CD1c-positive myeloid dendritic cell (primary cell): ENCODE measurements around the gene ECPAS.
"Not testable (repeated sequence)": the region's sequence is repeated elsewhere in the genome, so short reads cannot be mapped to it uniquely, and the experiment has no call there.

ENCODE experiments used
- DNase-seq: peaks from one replicate; pipeline ENCODE4 v3.0.0-alpha.2; 2016; ENCODE audit errors: extremely low spot score

ECPAS gene

DNA sequence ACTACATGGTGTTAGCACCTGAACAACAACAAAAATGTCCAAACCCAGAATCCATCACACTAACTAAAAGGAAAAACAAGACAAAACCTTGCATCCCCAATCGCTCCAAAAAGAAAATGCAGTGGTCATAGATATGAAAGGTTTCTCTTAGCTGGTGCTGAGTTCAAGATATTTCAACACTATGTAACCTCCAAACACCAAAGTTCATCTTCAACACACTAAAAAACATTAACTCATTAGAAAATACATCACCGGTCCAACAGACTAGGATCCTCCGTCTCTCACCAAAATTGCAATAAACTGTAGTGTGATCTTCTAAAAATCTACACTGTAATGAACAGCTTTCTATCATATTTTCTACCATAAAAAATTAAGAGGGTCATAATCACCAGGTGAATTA is 60.8 kb downstream of the ECPAS start:
- DNase-seq = no peak

DNA sequence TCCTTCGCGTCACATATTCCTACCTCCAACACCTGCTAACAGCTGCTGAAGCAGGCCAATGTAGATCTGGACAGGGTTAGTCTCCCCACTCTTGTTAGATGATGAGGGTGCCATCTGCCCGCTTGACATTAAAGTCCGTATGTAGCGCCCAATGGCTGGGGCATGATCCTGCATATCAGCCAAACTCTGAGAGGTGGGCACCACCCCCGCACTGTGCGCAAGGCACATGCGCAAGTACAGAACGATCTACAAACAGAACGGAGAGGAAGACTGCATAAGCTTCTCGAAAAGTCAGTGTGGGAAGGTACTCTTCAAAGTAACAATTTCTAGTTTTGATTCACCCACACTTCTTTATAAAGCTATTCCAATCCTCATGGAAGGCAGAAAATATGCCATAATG is 69.8 kb downstream of the ECPAS start:
- DNase-seq = no peak

DNA sequence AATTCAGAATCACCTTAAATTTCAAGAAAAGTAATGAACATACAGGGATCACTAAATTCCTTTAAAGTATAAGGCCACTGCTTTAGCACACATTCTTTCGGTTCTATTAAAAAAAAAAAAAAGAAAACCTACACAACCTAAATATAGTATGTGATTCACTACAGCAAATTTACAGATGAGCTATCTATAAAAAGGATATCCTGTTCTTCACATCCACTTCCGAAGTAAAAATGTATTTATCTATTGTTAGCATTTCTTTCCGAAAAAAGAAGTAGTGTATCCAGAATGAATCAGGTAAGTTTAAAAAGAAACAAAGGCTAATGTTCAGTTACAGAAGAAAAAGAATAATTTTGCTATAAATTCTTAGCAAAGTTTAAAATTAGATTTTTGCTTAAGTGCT is 70.2 kb downstream of the ECPAS start:
- DNase-seq = no peak

DNA sequence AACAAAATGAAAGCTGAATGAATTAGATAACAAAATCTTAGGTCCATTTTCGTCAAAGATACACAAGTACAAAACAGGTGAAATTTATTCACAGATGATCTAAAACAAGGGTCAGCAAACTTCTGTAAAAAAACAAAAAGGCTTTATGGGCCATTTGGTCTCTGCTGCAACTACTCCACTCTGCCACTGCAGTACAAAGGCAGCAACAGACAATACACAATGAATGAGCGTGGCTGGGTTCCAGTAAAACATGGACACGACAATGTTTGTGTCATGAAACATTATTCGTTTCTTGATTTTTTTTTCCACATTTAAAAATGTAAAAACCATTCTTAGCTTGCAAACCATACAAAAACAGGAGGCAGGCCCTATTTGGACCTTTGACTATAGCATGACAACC is 71.9 kb downstream of the ECPAS start:
- DNase-seq = no peak

GRCh38 chr9:111411266-111411665 is 72.9 kb downstream of the ECPAS start:
- no peak for DNase-seq

DNA sequence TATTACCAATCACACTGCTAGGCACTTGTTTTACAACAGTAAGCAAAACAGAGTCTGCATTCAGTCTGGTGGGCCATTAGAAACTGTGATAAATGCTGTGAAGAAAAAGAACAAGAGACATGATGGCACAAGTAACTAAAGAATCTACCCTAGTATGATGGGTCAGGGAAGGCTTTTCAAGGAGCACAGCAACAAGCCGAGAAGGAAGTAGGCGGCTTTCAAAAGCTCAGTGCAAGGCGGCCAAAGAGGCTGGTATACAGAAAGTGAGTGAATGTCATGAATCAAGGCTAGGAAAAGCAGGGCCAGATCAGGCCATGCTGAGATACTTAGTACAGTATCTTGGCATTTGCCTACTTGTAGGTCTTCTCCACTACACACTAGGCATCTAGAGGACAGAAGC is 76.4 kb downstream of the ECPAS start:
- DNase-seq = no peak

DNA sequence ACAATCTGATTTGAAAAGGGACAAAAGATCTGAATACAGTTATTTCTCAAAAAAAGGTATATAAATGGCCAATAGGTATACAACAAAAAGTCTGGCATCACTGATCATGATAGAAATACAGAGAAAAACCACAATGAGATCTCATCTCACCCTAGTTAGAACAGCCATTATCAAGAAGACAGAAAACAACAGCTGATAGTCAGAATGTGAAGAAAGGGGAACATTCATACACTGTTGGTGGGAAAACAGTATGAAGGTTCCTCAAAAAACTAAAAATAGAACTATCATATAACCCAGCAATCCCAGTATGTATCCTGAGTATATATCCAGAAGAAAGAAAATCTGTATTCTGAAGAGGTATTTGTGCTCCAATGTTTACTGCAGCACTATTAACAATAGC is 78.5 kb downstream of the ECPAS start:
- DNase-seq = no peak

DNA sequence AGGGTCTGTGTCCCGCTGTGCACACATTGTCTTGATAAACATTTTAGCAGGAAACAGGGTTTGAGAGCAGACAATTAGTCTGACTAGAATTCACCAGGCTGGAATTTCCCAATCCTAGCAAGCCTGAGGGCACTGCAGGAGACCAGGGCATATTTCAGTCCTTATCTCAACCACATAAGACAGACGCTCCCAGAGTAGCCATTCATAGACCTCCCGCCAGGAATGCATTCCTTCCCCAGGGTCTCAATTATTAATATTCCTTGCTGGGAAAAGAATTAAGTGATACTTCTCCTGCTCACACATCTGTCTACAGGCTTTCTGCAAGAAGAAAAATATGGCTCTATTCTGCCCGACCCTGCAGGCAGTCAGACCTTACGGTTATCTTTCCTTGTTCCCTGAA is 82.7 kb downstream of the ECPAS start:
- not testable (repeated sequence) for DNase-seq

GRCh38 chr9:111400564-111400898 is 83.7 kb downstream of the ECPAS start:
- no peak for DNase-seq

DNA sequence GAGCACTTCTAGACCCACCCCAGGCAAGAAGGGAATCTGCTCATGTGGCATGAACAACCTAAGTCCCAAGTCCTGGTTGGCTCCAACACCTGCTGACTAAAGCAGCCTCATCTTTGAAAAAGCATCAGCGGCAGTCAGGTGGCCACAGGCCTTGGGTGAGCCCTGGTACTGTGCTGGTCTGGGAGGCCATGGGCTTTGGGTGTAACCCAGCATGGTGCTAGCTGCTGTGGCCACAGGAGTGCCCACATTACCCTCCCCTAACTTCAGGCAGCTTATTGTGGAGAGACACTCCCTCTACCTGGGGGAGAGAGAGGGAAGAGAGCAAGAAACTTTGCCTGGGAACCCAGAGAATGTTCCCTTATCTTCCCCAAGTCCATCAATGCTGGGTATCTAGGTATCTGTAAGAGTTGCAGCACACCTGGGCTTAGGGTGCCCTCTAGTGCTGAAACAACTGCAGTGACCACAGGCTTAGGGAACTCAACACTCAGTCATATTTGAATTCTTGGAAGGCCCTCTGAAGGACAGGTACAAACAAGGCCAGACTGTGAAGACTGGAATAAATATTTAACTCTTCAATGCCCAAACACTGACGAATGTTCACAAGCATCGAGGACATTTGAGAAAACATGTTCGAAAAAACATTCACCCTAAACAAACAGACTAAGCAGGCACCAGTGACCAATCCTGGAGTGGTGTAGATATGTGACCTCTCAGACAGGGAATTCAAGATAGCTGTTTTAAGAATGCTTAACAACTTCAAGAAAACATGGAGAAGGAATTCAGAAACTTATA is 84.2 kb downstream of the ECPAS start:
- no peak for DNase-seq

DNA sequence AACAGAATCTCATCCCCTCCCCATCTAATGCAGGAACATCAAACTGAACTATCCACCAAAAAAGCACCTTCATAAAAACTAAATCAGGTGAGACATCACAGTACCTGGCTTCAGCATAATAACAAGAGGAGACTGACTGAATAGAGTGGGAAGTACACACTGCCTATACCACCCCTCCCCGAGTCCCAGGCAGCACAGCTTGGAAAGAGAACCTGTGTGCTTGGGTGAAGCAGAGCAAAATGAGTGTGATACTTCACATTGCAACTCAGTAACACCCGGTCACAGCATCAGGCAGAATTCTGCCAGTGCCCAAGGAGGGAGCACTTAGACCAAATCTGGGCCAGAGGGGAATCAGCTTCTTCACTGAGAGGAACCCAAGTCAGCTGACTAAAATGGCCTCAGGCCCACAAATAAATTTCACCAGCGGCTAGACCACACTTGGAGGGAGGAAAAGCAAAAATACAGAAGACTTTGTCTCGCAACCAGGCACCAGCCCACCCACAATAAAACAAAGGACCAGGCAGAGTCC is 84.9 kb downstream of the ECPAS start:
- no peak for DNase-seq

GRCh38 chr9:111393971-111394370 is 90.2 kb downstream of the ECPAS start:
- no peak for DNase-seq

DNA sequence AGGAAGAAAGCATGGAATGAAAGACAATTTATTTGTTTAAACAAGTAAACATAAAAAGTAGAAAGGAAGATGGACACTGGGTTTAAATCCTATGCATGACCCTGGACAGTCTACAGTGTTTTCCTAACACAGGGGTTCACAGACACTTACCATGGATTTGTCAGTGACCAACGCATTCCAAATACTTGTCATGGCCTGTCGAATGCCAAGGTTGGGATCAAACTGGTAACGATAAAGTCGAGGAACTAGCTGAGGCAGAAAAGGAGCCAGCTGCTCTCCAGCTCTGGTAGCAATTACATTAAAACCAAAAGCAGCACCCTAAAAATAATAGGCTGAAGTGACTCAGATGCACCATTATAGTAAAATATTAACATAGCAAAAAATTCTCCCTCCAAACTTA is 94.8 kb downstream of the ECPAS start:
- no peak for DNase-seq

DNA sequence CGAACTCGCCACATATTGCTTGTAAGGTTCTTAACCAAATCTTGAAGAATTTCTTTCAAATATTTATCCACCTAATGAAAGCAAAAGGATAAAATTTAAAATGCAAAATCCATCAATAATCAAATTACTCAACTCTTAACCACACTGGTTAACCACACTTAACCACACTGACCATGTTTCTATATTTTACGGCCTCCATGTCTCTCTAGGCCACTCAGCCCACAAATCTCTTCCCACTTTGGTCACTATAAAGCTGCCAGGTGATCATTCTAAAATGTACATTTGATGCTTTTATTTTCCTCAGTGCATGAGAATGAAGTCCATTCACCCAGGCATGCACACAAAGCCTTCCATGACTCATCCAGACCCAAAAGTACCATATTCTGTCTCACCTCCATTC is 97.8 kb downstream of the ECPAS start:
- DNase-seq = no peak

DNA sequence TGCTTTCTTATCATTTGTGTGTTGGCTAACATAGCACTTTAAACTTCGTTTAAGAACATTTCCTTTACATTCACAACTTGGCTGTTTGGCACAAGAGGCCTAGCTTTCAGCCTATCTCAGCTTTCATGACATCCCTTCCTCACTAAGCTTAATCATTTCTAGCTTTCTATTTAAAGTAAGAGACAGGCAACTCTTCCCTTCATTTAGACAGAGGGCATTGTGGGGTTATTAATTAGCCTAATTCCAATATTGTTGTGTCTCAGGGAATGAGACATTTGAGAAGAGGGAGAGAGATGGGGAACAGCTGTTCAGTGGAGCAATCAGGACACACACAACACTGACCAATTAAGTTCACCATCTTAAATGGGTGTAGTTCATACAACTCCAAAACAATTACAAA is 103.2 kb downstream of the ECPAS start:
- DNase-seq = no peak

DNA sequence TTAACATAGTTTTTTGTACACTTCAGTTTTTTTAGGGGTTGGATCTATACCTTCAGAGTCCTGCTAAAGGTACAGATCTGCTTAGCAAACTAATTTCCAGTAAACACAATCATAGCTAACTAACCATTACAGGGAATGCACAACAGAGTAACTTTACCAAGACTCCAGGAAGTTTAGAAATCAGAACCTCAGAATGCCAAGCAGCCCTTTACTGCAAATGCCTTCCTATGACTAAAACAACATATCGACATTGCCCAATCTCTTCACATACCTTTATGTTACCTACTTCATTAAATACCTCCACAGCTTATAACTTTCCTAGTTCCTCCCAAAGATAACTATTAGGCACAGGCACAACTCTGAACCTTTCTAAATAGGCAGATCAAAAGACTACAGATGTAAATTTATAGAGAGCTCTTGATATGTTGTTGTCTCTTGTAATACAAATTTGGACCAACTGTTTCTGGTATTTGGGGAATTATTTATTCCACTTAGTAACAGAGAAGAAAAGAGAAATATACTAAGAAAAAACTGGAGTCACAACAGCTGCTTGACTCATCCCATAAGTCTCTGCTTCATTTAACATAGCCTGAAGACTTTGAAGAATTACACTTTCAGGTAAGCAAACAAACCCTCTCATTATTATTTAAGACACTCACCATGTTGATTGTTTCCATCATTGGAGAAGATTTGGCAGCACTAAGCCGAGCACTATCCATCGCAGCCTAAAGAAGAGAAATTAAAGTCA is 108.2 kb downstream of the ECPAS start:
- DNase-seq = no peak

- no peak for DNase-seq
Observed at GRCh38 chr9:111375062-111375461, 109.1 kb downstream of the ECPAS start.

DNA sequence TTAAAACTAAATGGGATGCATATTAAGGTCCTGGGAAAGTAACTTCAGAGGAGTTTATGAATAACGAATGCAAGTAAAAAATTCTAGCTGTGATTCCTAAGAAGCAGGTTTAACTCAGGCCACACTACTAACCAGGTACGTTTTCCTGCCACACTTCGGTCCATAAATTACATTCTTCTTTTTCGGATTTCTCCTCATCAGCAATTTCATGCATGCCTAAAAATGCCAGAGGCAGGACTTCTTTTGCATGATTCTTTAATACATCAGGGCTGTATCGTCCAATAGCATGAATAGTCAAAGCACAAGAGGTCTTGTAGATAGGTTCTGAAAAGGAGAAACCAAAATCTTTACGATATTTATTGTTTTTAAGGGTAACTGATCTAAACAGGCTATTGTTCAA is 111.9 kb downstream of the ECPAS start:
- no peak for DNase-seq

- DNase-seq = no peak
Observed at GRCh38 chr9:111366978-111367377, 117.2 kb downstream of the ECPAS start.

GRCh38 chr9:111362526-111362925 is 121.7 kb downstream of the ECPAS start:
- DNase-seq = no peak

DNA sequence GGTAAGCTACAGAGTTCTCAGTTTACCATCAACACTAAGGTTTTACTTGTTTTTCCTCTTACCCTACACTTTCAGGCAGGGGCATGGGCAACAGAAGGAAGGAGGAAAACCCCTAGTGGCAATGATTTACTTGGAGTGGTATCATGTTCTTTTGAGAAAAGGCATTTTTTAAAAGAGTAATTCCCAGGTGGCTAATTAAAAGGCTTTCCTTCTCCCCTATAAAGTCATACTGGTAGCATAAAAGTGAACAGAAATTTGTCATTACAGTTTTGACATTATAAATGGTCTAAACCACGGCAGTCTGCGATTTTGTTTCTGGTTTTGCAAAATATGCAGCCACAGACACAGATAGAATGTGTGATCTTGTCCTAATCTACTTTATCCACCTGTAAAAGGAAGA is 123.3 kb downstream of the ECPAS start:
- no peak for DNase-seq

DNA sequence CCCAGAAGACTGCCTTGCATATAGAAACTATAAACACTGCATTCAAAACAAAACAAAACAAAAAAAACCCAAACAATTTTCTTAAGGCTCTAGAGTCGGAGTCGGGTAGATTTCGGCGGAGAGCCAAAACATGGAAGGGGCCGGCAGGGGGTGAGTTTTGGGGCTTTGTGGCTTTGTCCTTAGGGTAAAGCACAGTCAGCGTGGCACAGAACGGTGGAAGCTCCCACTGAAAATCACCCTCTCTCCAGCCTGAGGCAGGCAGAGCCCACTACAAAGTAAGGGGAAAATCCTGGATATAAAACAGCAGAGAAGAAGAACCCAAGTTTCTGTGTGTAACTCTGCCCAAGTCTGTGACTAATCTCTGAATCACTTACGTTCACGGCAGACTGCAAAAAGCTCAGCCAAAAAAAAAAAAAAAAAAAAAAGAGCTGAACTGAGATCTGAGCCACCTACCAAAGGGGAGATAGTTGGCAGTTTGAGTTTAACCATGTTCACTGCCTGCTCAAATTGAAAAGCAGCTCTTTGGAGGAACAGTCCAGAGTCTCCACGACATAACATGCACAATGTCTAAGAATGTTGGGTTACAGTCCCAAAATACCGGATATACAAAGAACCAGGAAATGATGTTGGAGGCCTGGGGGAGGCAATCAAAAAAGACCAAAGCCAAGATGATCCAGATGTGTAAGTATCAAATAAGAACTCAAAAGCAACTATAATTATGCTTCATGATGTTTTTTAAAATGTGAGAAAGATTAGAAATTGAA is 127.5 kb downstream of the ECPAS start:
- DNase-seq = no peak

DNA sequence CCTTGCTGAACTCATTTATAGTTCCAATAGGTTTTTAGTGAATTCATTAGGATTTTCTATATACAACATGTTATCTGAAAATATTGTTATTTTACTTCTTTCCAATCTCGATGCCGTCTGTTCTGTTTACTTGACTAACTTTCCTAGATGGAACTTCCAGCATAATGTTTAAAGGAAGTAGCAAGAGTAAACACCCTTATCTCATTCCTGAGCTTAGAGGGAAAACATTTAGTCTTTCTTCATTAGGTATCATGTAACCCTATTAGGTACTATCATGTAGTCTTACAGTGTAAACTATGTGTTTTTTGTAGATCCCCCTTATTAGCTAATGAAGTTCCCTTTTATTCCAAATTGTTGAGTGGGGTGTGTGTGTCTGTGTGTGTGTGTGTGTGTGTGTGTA is 131.6 kb downstream of the ECPAS start:
- DNase-seq = no peak
